HG03521 (cell line): ENCODE results near the gene CHST4.
"Not testable (repeated sequence)": the region's sequence is repeated elsewhere in the genome, so short reads cannot be mapped to it uniquely, and the experiment has no call there.

Experiments used
- ATAC-seq: cut with Tn5 transposase; IDR thresholded peaks from one replicate; pipeline ENCODE4 v1.9.1; 2021; ENCODE audit warnings: mild to moderate bottlenecking, moderate library complexity; ENCODE audit not compliant: unreplicated experiment

The CHST4 gene

DNA sequence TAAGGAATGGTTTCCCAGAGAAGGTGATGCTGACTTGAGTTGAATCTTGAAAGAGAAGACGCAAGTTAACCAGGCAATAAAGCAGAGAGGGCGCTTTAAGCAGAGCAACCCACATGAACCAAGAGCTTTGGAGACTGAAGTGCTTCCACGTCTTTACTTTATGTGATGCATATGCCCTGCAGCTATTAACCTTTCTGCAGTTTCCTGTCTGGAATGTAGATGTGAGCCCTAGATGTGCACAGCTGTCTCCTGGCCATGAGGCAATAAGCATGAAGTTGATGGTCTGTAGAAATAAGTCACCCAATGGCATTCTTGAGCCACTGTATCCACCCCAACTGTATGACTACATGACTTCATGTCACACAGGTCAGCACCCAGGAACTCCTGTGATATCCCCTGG is 5.7 kb upstream of the CHST4 start:
- ATAC-seq = no peak

DNA sequence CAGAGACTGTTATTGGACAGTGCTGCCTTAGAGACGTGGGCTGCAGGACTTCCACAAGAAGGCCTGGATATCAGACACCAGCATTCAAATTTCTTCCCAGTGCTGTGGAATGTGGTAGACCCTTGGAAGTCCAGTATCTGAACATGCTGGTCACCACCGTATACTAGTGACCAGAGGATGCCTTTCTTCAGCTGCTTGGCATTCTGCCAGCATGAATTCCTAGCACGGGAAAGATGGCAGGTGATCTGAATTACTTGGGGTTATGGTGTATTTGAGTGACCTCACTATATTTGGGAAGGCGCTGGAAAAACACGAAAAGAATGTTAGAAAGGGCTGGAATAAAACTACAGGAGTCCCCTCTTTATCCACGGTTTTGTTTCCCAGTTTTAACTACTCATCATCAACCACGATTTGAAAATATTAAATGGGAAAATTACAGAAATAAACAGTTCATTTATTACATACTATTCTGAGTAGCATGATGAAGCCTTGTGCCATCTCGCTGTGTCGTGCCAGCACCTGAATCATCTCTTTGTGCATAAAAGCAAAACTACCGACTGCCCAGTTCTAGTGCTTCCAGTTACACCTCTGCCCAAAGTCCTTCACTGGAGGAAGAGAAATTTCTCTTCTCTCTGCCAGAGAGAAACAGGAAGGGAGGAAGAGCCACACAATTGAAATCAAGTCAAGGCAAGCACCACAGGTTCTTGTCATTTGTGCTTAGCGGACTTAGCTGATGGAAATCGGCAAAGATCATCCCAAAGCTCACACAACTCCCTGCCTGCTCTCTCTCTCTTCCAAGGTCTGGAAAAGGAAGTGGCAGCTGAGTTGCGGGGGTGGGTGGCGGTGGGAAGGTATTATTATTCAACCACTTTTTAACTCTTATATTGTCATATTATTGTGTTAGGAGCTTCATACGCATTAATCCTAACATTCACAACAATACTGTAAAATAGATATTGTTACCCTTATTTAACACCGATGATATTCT is 1.4 kb upstream of the CHST4 start:
- no peak for ATAC-seq

DNA sequence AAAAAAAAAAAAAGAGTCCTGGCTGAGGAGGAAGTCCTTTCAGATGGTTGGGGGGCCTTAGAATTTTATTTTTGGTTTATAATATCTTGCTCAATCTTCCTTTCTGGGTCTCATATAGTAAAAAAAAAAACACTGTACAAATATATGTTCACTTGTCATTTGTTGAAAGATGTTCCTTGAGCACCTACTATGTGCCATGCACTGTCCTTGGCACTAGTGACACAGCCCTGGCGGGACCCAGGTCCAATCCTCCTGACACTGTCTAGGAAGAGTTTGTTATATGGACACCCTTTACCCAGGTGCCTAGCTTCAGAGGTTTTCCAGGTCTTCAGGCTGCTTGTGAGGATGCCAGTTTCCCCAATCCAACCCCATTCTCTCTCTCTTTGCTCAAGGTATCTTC is 2.0 kb downstream of the CHST4 start:
- ATAC-seq = no peak

DNA sequence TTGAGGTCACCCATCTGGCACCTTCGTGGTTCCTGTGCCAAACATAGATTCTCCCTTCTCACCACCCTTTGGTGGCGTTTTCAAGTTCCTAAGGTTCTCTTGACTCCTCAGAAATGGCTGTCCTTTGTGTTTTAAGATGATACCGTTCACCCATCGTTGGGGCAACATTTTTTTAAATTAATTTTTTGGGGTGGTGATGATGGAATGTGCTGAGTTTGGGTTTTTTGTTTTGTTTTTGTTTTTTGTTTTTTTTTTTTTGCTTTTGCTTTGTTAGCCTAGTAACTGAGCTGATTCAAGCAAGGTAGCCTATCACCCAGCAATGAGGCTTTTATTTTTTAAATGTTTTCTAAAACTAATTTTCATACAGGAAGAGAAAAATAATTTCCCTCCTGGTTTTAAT is 2.6 kb downstream of the CHST4 start:
- ATAC-seq = no peak

DNA sequence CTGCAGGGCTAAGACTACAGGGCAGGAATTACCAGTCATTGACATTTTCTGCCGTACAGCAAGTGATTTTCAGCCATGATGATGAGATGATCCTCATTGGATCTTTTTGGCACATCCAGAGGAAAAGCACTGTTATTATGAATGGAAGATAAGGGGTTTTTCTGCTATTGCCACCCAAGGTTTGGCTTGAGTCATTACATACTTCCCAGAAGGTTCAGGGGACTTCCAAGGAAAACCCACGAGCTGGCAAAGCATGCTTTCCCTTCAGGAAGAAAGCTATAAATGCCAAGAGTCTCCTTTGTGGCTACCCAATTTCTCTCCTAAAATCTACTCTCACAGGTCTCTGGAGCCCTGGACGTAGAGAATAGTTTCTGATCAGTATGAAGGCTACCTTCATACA is 6.1 kb downstream of the CHST4 start:
- no peak for ATAC-seq

DNA sequence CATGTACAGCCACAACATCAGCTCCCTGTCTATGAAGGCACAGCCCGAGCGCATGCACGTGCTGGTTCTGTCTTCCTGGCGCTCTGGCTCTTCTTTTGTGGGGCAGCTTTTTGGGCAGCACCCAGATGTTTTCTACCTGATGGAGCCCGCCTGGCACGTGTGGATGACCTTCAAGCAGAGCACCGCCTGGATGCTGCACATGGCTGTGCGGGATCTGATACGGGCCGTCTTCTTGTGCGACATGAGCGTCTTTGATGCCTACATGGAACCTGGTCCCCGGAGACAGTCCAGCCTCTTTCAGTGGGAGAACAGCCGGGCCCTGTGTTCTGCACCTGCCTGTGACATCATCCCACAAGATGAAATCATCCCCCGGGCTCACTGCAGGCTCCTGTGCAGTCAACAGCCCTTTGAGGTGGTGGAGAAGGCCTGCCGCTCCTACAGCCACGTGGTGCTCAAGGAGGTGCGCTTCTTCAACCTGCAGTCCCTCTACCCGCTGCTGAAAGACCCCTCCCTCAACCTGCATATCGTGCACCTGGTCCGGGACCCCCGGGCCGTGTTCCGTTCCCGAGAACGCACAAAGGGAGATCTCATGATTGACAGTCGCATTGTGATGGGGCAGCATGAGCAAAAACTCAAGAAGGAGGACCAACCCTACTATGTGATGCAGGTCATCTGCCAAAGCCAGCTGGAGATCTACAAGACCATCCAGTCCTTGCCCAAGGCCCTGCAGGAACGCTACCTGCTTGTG is 10.7 kb downstream of the CHST4 start:
- no peak for ATAC-seq

DNA sequence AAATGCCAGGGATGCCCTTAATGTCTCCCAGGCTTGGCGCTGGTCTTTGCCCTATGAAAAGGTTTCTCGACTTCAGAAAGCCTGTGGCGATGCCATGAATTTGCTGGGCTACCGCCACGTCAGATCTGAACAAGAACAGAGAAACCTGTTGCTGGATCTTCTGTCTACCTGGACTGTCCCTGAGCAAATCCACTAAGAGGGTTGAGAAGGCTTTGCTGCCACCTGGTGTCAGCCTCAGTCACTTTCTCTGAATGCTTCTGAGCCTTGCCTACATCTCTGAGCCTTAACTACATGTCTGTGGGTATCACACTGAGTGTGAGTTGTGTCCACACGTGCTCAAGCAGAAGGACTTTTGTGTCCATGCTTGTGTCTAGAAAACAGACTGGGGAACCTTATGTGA is 11.4 kb downstream of the CHST4 start:
- no peak for ATAC-seq

DNA sequence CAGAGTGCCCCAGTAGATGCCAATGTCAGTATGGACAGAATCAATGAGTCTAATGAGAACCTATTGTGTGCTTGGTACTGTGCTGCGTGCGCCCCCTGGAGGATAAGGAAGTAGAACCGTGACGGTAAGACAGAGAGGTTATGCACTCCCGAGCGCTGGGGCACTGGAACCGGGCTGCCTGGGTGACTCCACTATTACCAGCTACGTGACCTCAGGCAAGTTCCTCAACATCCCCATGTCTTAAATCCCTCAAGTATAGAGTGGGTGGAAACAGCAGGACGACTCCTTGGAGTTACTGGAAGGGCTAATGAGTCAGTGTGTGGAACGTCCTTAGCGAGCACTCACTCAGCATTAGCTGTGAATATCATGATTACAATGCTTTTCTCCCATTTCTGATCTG is 16.2 kb downstream of the CHST4 start:
- ATAC-seq = peak; percentile 56

DNA sequence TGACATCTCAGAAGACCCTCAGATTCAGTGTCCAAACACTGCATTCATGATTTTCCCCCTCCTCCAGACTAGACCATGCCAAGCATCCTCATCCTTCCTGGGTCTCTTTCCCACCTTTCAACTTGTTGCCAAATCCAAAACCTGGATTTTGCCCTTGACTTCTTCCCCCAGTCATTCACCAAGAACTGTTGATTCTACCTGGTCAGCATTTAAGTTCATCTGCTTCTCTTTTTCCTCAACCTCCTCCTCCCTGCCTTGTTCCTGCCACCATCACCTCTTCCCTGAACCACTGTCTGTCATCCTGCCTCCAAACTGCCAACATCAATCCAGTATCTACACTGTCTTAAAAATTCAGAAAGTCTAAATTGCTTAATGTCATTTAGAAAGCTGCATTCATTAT is 20.9 kb downstream of the CHST4 start:
- no peak for ATAC-seq

DNA sequence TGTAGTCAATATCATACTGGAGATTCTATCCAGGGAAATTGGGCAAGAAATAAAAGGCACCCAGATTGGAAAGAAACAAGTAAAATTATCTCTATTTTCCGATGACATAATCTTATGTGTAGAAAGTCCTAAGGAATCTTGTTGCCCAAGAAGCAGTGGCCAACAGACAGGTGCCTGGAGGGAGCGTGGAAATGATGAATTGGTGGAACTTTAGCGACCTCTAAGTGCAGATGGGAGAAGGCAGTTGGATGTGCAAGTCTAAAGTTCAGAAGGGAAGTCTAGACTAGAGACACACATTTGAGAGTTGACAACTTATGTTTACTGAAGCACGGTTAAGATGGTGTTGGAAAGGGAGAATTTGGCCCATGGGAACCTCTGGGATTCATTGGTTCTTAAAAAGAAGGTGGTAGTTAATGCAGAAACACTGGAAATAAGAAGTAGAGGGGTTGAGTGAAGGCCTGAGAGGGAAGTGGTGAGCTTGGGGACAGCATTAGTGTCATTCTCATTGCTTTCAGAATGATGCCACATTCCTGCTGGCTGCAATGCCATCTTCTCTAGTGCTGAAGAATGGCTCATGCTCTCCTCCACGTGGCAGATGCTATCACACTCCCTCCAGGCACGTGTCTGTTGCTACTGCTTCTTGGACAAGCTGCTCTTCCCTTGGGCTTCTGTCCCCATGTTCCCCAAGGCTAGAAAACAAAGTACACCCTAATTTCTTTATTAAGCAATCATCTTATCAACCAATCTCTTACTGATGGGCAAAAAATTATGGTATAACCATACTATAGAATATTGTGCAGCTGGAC is 26.7 kb downstream of the CHST4 start:
- ATAC-seq = no peak

DNA sequence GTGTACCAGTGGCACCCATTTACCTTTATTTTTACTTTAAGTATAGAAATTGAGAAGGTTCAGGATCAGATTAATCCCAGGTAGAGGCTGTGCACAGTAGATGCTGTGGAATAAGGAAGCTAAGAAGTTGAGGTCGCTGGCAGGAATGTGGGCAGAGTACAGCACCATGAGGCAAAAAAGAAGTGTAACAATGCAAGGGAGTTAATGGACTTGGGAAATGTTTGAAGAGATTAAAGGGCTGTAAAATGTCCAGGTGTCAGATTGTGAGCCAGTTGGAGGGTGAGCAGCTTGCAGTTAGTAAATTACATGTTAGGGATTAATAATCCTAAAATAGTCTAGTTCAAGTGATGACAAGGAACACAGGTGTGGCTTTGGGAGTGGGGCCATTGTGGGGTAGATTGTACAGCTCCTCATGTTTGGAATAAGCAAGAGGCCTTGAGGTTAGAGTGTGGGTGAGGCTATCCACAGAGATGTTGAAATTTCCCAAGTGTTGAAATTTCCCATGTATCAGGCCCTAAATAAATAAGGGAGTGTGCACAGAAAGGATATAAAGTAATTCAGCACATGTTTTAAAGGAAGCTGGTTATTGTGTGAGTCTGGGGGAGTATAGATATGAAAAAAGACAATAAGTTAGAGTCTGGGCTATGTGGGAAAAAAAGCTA is 29.1 kb downstream of the CHST4 start:
- no peak for ATAC-seq

DNA sequence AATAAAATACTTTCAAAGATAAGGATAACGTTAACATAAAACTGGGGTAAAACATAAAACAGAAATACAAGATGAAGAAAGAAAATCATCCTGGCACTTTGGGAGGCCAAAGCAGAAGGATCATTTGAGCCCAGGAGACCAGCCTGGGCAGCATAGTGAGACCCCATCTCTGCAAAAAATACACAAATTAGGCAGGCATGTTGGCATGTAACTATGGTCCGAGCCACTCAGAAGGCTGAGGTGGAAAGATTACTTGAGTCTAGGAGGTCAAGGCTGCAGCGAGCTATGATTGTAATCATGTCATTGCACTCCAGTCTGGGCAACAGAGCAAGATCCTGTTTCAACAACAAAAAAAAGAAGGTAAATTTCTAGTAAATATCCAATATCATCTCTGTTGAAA is 31.1 kb downstream of the CHST4 start:
- ATAC-seq = no peak

DNA sequence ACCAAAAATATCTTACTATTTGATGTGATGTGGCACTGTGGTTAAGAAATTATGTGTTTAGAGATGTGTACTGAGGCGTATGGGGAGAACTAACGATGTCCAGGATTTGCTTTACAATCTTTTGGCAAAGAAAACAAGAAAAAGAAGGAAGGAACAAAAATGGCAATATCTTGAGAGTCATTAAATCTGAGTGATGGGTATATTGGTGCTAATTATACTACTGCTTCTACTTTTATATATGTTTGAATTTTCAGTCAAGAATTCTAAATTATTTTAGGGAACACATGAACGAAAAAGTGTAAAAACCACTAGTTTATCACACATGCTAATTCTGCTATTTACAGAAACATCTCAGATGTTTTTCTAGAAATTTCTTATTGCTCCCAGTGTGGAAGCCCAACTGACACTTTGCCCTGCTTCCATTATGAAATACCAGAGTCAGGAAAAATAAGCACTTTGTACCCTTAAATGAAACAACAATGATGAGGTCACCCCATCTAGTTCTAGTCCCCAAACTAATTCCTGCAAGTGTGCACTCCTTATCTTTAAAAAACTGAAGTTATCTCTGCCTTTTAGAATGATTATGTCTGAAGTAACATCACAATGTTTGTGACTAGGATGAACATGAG is 31.8 kb downstream of the CHST4 start:
- no peak for ATAC-seq

DNA sequence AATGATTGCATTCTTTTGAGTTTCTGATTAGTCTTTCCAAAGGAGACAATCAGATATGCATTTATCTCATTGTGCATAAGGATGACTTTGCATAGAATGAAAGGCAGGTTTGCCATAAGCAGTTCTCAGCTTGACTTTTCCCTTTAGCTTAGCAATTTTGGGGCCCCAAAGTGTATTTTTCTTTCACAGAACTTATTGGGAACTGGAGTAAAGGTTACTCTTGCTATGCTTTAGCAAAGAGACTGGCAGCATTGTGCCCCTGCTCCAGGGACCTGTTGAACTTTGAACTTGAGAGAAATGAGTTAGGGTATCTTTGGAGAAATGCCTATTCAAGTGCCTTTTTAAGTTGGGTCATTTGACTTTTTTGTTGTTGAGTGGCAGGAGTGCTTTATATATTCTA is 33.6 kb downstream of the CHST4 start:
- no peak for ATAC-seq

DNA sequence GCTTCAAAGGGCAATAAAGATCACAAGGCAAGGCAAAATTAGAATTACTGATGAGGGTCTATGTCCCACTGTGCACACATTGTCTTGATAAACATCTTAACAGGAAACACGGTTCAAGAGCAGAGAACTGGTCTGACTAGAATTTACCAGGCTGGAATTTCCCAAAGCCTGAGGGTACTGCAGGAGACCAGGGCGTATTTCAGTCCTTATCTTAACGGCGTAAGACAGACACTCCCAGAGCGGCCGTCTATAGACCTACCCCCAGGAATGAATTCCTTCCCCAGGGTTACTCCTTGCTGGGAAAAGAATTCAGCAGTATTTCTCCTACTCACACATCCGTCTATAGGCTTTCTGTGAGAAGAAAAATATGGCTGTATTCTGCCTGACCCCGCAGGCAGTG is 35.7 kb downstream of the CHST4 start:
- not testable (repeated sequence) for ATAC-seq

DNA sequence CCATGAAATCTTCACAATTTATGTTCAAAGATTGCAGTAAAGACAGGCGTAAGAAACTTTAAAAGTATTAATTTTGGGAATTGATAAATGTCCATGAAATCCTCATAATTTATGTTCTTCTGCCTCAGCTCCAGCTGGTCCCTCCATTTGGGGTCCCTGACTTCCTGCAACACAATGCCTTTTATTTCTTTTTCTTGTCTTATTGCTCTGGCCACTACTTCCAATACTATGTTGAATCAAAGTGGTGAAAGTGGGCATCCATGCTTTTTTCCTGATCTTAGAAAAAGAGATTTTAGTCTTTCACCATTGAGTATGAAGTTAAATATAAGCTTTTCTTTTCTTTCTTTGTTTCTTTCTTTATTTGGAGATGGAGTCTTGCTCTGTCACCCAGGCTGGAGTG is 36.3 kb downstream of the CHST4 start:
- ATAC-seq = no peak

DNA sequence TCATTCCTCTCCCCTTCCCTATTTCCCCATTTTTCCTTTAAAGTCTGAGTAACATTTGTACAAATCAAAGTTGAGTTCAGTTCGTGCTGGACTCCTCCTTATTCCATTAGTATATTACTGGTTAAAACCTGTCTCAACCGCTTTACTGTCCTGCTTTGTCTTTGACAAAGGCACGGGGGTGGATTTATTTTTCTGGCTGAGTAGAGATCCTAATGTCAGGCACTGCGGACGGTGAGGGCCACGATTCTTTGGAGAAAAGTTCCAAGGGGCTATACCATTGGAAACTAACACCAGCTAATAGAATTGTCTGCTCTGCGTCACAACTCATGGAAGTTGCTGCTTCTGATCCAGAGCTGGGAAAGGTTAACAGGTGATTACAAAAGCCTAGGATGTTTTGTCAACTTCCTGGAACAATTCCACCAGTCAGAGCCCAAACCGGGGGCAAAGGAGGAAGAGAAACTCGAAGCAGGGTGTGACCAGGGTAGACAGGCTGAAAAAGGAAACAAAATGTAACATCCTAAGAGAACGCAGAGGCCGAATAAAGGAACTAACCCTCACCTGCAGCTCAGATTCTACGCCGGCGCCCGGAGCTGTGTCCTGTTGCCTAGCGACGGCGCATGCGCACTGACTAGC is 38.2 kb downstream of the CHST4 start:
- ATAC-seq = no peak

DNA sequence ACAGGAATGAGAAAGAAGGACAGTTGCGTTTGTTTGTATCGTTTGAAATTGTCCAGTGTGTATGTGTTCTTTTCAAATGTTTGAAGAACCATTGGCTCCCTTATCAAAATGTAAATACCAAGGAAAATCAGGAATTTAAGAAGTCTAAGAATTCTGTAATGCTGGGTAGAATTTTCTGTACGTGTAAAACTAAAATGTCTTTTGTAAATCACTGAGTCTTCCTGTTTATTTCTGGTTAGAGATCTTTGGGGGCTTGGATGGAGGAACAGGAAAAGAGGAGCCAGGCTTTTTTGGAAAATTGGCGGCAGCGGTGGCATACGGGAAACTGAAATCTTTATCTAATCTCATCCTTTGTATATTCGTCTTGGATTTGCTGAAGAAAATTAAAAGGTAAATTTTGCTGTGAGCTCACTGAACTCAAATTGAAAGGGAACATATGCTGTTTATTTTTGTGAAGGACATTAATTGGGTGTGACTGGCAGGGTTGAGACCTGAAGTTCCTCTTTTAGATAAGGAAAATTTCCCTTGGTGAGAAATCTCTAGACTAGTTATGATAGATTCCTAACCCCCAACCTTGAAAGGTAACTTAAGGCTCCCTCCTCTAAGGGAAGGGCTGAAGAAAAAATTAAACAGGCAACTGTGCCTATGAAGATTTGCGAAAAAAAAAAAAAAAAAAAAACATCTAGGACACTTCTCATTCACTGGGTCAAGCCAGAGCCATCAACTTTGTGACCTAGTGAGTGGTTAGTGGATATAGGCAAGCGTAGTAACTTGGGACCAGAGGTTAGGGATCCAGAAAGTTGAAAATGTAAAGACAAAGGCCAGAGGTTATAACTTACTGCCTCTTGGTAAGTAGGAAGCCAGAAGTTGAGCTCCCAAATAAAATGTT is 39.8 kb downstream of the CHST4 start:
- ATAC-seq = no peak

DNA sequence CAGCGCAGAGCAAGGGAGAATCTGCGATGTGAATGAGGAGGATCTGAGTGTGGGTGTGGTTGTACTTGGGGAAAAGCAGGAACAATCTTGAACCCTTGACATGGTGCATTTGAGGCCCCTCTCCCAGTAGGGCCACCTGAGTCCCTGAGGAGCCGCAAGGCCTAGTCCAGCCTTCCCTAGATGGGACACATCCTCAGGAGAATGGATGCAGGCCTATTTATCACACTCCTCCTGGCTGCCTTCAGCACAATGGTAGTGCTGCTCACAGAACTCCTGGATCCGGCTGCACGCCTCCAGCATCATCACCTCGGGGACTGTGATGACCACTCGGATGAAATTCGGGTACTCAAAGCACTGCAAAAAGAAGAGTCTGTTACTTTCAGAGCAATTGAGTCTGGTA is 41.7 kb downstream of the CHST4 start:
- ATAC-seq = no peak
